SH-SY5Y (cell line): ENCODE measurements around the gene S1PR2.

Experiments
- GATA2 ChIP-seq: IDR thresholded peaks from 2 replicates; pipeline ENCODE4 v1.6.1; 2011; ENCODE audit warnings: mild to moderate bottlenecking, low read depth, low read length
- GATA3 ChIP-seq: IDR thresholded peaks from 2 replicates; pipeline ENCODE4 v1.6.1; 2011; ENCODE audit warnings: low read depth, mild to moderate bottlenecking, low read length, moderate library complexity

GRCh38 chr19:10211061-10211460, 20.1 kb downstream of the S1PR2 start:
- TF ChIP-seq GATA2 (no peak), GATA3 (no peak)
